ENCODE data around the gene C1orf167. TPM values are rescaled to one million over a fixed set of nuclear protein-coding genes. Genes with fewer than 3 reads are reported as not detected.

The C1orf167 gene
- total and polyA plus RNA-seq, 10 of the 15 experiments (the other 5 are each of a cell fraction or from before 2014, with no cell fraction given), result 0.17 to 0.31 TPM; not detected in 8

- ChIA-PET CTCF (interaction anchor here (0.7 to 1.1 kb wide), 2 partner anchors 108 to 305 kb away, joined by 3 read pairs; no protein-coding TSS in a partner anchor), POLR2A (no interaction called here), RAD21 (ENCODE audit: unreplicated experiment) (no interaction called here), SMC1A (ENCODE audit: uncharacterized antibody, unreplicated experiment) (no interaction called here)
- no peaks in the 10 kb centered on the region for H3K79me2 ChIP-seq (ENCODE audit: control insufficient read depth, insufficient read depth, low read length)
- in situ Hi-C loops (cut with MboI) (no loop called here), intact Hi-C loops (cut with micrococcal nuclease; ENCODE audit: unreplicated experiment) (no loop called here)
- no peaks in the 10 kb centered on the region for H3K27me3 ChIP-seq (replicated peaks in 1 of 2; ENCODE audit: control insufficient read depth in 2 of 2, insufficient read depth in 2 of 2, low read length in 1 of 2)
- H3K36me3 ChIP-seq (ENCODE audit: control insufficient read depth in 2 of 2, insufficient read depth in 2 of 2, low read length in 1 of 2), result no peaks in the 10 kb centered on the region
- WGBS (ENCODE audit: insufficient coverage, insufficient replicate concordance, low lambda C conversion rate, missing lambda C conversion rate), result 70% methylated on average over 9 of the region's 9 CpGs
- no peak overlapping the region for H3K27ac ChIP-seq (ENCODE audit: control insufficient read depth, insufficient read depth)
- H3K4me3 ChIP-seq, result no peak overlapping the region
- no peak for FAIRE-seq
- H3K9me3 ChIP-seq (replicated peaks; ENCODE audit: control insufficient read depth, insufficient read depth, low read length), result no peaks in the 10 kb centered on the region
- H3K9ac ChIP-seq (ENCODE audit: control insufficient read depth, insufficient read depth, low read length), result no peak overlapping the region
- no TSS peak for BruUV-seq (replicated peaks)
- H3K4me1 ChIP-seq (ENCODE audit: control insufficient read depth, insufficient read depth, low read length), result 0 out of 2 replicates have a peak, but pooled peaks cover 4% of the 10 kb centered on the region
- DNase-seq (ENCODE audit: low read depth, low spot score), result no peak
- ATAC-seq, result no peak
- no peak overlapping the region for H2AFZ ChIP-seq (ENCODE audit: control insufficient read depth, low read depth, low read length)
- no peaks in the 10 kb centered on the region for H4K20me1 ChIP-seq (ENCODE audit: control insufficient read depth, insufficient read depth)
- H3K4me2 ChIP-seq (ENCODE audit: control insufficient read depth, insufficient read depth), result no peak overlapping the region
- TF ChIP-seq, protein P1, sequence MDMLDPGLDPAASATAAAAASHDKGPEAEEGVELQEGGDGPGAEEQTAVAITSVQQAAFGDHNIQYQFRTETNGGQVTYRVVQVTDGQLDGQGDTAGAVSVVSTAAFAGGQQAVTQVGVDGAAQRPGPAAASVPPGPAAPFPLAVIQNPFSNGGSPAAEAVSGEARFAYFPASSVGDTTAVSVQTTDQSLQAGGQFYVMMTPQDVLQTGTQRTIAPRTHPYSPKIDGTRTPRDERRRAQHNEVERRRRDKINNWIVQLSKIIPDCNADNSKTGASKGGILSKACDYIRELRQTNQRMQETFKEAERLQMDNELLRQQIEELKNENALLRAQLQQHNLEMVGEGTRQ (IDR thresholded peaks at IDR 0.05; ENCODE audit: borderline replicate concordance, low read depth, low read length), result no peak
- TF ChIP-seq HDAC2 (IDR thresholded peaks at IDR 0.05) (no peak), CREB1 (IDR thresholded peaks at IDR 0.05; ENCODE audit: low read depth) (no peak), ZBTB4 (CRISPR knock-in tag; IDR thresholded peaks at IDR 0.05) (no peak), CBFB (IDR thresholded peaks at IDR 0.05; ENCODE audit: low read depth) (no peak), STAT1 (conservative IDR thresholded peaks at IDR 0.05) (no peak), RBBP5 (conservative IDR thresholded peaks at IDR 0.05) (no peak), NFYA (IDR thresholded peaks at IDR 0.05; ENCODE audit: borderline replicate concordance, low read depth, low read length) (no peak), POLR2A (IDR thresholded peaks at IDR 0.05; ENCODE audit: low read depth, low read length) (no peak), TARDBP (IDR thresholded peaks at IDR 0.05; ENCODE audit: borderline replicate concordance) (no peak)
- TF ChIP-seq, protein P2, sequence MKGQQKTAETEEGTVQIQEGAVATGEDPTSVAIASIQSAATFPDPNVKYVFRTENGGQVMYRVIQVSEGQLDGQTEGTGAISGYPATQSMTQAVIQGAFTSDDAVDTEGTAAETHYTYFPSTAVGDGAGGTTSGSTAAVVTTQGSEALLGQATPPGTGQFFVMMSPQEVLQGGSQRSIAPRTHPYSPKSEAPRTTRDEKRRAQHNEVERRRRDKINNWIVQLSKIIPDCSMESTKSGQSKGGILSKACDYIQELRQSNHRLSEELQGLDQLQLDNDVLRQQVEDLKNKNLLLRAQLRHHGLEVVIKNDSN (IDR thresholded peaks at IDR 0.05; ENCODE audit: borderline replicate concordance, extremely low read length, insufficient read depth, low read depth, low read length), result no peak
- TF ChIP-seq, protein P3, sequence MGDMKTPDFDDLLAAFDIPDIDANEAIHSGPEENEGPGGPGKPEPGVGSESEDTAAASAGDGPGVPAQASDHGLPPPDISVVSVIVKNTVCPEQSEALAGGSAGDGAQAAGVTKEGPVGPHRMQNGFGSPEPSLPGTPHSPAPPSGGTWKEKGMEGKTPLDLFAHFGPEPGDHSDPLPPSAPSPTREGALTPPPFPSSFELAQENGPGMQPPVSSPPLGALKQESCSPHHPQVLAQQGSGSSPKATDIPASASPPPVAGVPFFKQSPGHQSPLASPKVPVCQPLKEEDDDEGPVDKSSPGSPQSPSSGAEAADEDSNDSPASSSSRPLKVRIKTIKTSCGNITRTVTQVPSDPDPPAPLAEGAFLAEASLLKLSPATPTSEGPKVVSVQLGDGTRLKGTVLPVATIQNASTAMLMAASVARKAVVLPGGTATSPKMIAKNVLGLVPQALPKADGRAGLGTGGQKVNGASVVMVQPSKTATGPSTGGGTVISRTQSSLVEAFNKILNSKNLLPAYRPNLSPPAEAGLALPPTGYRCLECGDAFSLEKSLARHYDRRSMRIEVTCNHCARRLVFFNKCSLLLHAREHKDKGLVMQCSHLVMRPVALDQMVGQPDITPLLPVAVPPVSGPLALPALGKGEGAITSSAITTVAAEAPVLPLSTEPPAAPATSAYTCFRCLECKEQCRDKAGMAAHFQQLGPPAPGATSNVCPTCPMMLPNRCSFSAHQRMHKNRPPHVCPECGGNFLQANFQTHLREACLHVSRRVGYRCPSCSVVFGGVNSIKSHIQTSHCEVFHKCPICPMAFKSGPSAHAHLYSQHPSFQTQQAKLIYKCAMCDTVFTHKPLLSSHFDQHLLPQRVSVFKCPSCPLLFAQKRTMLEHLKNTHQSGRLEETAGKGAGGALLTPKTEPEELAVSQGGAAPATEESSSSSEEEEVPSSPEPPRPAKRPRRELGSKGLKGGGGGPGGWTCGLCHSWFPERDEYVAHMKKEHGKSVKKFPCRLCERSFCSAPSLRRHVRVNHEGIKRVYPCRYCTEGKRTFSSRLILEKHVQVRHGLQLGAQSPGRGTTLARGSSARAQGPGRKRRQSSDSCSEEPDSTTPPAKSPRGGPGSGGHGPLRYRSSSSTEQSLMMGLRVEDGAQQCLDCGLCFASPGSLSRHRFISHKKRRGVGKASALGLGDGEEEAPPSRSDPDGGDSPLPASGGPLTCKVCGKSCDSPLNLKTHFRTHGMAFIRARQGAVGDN (IDR thresholded peaks at IDR 0.05), result no peak
- TF ChIP-seq, protein P4, sequence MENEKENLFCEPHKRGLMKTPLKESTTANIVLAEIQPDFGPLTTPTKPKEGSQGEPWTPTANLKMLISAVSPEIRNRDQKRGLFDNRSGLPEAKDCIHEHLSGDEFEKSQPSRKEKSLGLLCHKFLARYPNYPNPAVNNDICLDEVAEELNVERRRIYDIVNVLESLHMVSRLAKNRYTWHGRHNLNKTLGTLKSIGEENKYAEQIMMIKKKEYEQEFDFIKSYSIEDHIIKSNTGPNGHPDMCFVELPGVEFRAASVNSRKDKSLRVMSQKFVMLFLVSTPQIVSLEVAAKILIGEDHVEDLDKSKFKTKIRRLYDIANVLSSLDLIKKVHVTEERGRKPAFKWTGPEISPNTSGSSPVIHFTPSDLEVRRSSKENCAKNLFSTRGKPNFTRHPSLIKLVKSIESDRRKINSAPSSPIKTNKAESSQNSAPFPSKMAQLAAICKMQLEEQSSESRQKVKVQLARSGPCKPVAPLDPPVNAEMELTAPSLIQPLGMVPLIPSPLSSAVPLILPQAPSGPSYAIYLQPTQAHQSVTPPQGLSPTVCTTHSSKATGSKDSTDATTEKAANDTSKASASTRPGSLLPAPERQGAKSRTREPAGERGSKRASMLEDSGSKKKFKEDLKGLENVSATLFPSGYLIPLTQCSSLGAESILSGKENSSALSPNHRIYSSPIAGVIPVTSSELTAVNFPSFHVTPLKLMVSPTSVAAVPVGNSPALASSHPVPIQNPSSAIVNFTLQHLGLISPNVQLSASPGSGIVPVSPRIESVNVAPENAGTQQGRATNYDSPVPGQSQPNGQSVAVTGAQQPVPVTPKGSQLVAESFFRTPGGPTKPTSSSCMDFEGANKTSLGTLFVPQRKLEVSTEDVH (IDR thresholded peaks at IDR 0.05; ENCODE audit: low read depth, partially characterized antibody), result no peak
These were observed 10.9 kb upstream of the C1orf167 start for GRCh38 chr1:11751087-11751486.
